ENCODE data around the gene MAP2. TPM values are rescaled to one million over a fixed set of nuclear protein-coding genes. Genes with fewer than 3 reads are reported as not detected.

The MAP2 gene
- total and polyA plus RNA-seq, 4 donors, result 0.70 to 4.2 (median 1.9) TPM

- H3K9ac ChIP-seq (ENCODE audit: low read depth in 1 of 2, low read length in 2 of 2), result no peak overlapping the region
- H3K9me3 ChIP-seq (ENCODE audit: control insufficient read depth in 4 of 4, low read length in 3 of 4), result no peaks in the 10 kb centered on the region
- H3K4me1 ChIP-seq (ENCODE audit: control insufficient read depth in 4 of 4, insufficient read depth in 4 of 4, low read length in 3 of 4), result peaks cover 0 to 3% (median 3%) of the 10 kb centered on the region in 4 donors
- no peaks in the 10 kb centered on the region for H3K36me3 ChIP-seq (ENCODE audit: control insufficient read depth in 4 of 4, insufficient read depth in 3 of 4, low read depth in 1 of 4, low read length in 3 of 4)
- TF ChIP-seq NR2F2 (IDR thresholded peaks at IDR 0.05), result no peak
- TF ChIP-seq REST (IDR thresholded peaks at IDR 0.05), result no peak
- no peak for TF ChIP-seq GABPA (IDR thresholded peaks at IDR 0.05 in 1 of 2, conservative IDR thresholded peaks at IDR 0.05 in 1 of 2)
- TF ChIP-seq HNF4A (conservative IDR thresholded peaks at IDR 0.05), result no peak
- no peak for TF ChIP-seq FOXA2 (IDR thresholded peaks at IDR 0.05)
- no peak for TF ChIP-seq ATF3 (IDR thresholded peaks at IDR 0.05)
- H3K27ac ChIP-seq (ENCODE audit: low read depth in 1 of 2, low read length in 2 of 2), result no peak overlapping the region
- H3K27me3 ChIP-seq (ENCODE audit: control insufficient read depth in 4 of 4, insufficient read depth in 4 of 4, low read length in 3 of 4), result peaks cover 0 to 11% (median 4%) of the 10 kb centered on the region in 4 donors
- H3K4me3 ChIP-seq (ENCODE audit: low read depth in 1 of 3, low read length in 3 of 3), result no peak overlapping the region
- DNase-seq (ENCODE audit: low spot score), result no peak
Observed at GRCh38 chr2:209768557-209768956, 344.7 kb downstream of the MAP2 start.

DNA sequence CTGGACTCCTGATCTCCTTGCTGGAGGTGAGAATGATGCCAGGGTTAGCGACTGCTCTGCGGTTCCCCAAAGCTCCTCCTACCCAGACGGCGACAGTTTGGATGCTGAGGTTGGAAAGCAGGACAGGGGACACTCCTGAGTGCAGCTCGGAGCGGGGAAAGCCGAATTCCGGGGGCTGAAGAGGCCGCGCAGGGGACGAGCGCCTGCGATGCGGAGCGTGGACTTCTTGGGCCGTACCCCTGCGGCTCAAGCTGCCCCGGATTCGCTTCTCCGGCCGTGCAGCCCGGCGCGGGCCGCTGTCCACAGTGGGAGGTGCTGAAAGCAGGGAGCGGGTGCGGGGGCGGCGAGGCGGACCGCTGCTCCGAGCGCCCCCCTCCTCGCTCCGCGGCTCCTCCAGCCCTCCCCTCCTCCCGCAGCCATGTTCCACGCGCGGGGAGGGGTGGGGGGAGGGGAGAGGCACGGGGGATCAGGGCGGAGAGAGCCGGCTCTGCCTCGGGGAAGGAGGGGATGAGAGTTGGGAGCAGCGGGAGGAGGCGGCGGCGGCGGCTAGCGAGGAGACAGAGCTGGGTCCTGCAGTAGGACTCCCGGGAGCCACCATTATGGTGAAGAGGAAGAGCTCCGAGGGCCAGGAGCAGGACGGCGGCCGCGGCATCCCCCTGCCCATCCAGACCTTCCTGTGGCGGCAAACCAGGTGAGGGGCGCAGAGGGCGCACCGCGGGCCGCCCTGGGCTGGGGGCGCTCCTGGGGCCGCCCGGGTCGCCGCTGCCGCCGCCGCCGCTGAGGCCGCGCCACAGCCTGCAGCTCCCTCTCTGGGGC lies 347.8 kb downstream of the MAP2 start, which contains the start of gene UNC80:
Gene UNC80, plus strand, starts transcription at position 359 of the 816 bp plus-strand sequence. Its CDS starts 241 bp downstream, at position 600.
- Histone ChIP-seq H3K4me3 (ENCODE audit: low read depth in 1 of 3, low read length in 3 of 3) (peak within 1 kb of the TSS in 2 of 3 donors; percentile 27 to 51), H3K9me3 (ENCODE audit: control insufficient read depth in 4 of 4, low read length in 3 of 4) (no peaks in the 10 kb centered on the region), H3K27me3 (ENCODE audit: control insufficient read depth in 4 of 4, insufficient read depth in 4 of 4, low read length in 3 of 4) (peaks cover 0 to 11% (median 4%) of the 10 kb centered on the region in 4 donors), H3K4me1 (ENCODE audit: control insufficient read depth in 4 of 4, insufficient read depth in 4 of 4, low read length in 3 of 4) (peaks cover 0 to 3% (median 3%) of the 10 kb centered on the region in 4 donors), H3K27ac (ENCODE audit: low read depth in 1 of 2, low read length in 2 of 2) (no peak within 1 kb of the TSS), H3K9ac (ENCODE audit: low read depth in 1 of 2, low read length in 2 of 2) (no peak within 1 kb of the TSS), H3K36me3 (ENCODE audit: control insufficient read depth in 4 of 4, insufficient read depth in 3 of 4, low read depth in 1 of 4, low read length in 3 of 4) (no peaks in the 10 kb centered on the region)
- 7% methylated on average over 73 of the region's 73 CpGs for WGBS
- DNase-seq (ENCODE audit: low spot score), result peak; percentile 67
- TF ChIP-seq REST (IDR thresholded peaks at IDR 0.05), result peak; percentile 100
- no peak for TF ChIP-seq JUND (IDR thresholded peaks at IDR 0.05)
- TF ChIP-seq RAD21 (IDR thresholded peaks at IDR 0.05), result peak in 1 of 2 donors; percentile 8
- peak; percentile 76 to 80 for TF ChIP-seq EGR1 (IDR thresholded peaks at IDR 0.05; ENCODE audit: low read depth in 2 of 2)

All from liver (tissue), 9 donors.